ENCODE measurements around the gene KPNB1. TPM values are rescaled to one million over a fixed set of nuclear protein-coding genes. Genes with fewer than 3 reads are reported as not detected.
A peak's percentile ranks its signal among the peaks of the same experiment; 100 is the strongest.

Gene KPNB1
- total RNA-seq, 4 donors from 2014 or later = 164 to 205 (median 181) TPM

DNA sequence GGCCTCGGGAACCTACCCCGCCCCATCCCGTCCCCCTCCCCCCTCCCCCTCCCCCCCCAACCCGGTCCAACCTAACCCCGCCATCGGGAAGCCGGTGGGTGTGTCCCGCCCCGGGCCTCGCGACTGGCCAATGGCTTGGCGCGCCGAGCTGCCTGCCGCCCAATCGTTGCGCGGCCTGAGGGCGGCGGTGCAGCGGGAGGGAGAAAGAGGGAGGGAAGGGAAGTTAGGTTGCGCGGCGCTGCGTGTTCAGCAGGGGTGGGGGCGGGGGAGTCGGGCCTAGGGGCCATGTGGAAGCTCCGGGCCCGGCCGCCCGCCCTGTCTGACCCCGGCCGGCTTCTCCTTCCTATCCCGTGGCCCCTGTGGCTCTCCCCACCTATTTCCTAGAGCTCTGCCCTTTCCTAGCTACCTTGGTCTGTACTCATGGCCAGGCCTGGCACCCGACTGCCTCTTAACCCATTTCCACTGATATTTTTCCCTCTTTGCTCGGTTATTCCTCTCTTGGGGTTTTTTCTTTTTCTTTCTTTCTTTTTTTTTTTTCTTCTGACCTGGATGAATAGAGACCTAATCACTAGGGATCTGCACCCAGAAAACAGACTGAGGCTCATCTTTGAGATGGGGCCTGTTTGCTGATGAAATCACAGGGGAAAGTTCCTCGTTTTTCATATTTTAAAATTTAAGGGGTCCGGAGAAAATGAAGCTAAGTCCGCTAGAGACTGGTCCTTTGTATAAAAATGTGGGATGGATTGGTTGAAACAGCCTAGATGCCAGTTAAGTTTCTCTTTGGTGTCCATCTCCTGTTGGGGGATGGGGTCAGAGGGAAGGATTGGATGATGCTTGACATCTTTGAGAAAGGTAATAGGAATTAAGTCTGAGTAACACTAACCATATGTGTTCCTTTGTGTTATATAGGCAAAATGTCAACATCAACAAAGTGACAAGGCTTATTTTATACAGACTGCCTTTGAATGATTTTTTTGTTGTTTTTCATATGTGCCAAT, 1.1 kb downstream of the KPNB1 start:
- peak; percentile 83 to 88 for DNase-seq (ENCODE audit: low spot score in 2 of 2)
- Histone ChIP-seq H3K27me3 (no peaks in the 10 kb centered on the region), H3K27ac (peak overlapping the region; percentile 84 to 99 (median 96)), H3K9me3 (no peaks in the 10 kb centered on the region), H3K4me3 (peak overlapping the region; percentile 66 to 97 (median 94)), H3K36me3 (peaks cover 0 to 42% (median 7%) of the 10 kb centered on the region in 3 donors), H3K4me1 (peaks cover 0 to 69% (median 28%) of the 10 kb centered on the region in 4 donors)
- WGBS, 2 donors = 1 to 3% methylated on average over 15 to 38 of the region's 39 CpGs
- TF ChIP-seq POLR2A (IDR thresholded peaks at IDR 0.05) = no peak
- peak in 1 of 2 donors; percentile 50 for TF ChIP-seq EP300 (IDR thresholded peaks at IDR 0.05)
- TF ChIP-seq, protein P1, sequence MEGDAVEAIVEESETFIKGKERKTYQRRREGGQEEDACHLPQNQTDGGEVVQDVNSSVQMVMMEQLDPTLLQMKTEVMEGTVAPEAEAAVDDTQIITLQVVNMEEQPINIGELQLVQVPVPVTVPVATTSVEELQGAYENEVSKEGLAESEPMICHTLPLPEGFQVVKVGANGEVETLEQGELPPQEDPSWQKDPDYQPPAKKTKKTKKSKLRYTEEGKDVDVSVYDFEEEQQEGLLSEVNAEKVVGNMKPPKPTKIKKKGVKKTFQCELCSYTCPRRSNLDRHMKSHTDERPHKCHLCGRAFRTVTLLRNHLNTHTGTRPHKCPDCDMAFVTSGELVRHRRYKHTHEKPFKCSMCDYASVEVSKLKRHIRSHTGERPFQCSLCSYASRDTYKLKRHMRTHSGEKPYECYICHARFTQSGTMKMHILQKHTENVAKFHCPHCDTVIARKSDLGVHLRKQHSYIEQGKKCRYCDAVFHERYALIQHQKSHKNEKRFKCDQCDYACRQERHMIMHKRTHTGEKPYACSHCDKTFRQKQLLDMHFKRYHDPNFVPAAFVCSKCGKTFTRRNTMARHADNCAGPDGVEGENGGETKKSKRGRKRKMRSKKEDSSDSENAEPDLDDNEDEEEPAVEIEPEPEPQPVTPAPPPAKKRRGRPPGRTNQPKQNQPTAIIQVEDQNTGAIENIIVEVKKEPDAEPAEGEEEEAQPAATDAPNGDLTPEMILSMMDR (IDR thresholded peaks at IDR 0.05) = peak in 2 of 5 experiments; percentile 10 to 34

DNA sequence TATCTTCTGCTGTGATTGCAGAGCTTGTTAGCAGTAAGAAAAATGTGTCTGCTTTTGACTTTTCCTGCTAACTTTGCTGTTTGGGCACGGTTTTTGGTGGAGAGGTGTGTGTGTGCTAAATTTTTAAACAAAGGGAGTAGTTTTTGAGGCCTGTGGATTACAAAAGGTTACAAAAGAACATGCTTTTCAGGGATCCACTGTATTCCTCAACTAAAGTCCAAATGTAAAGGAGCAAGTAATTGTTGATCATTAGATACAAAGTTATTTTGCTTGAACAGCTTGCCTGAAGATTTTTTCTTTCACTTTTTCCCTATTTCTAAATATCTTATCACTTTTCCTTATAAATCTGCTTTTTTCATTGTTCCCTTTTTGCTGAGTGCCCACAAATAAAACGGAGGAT, 2.0 kb downstream of the KPNB1 start:
- Histone ChIP-seq H3K4me1 (peaks cover 0 to 71% (median 28%) of the 10 kb centered on the region in 4 donors), H3K27me3 (no peaks in the 10 kb centered on the region), H3K9me3 (no peaks in the 10 kb centered on the region), H3K4me3 (no peak overlapping the region), H3K27ac (no peak overlapping the region), H3K36me3 (peaks cover 0 to 51% (median 13%) of the 10 kb centered on the region in 3 donors)
- TF ChIP-seq POLR2A (IDR thresholded peaks at IDR 0.05) (no peak), EP300 (IDR thresholded peaks at IDR 0.05) (no peak)
- TF ChIP-seq, protein P1 (IDR thresholded peaks at IDR 0.05) = no peak
- WGBS, 2 donors = 47 to 51% methylated on average over 2 of the region's 2 CpGs
- no peak for DNase-seq (ENCODE audit: low spot score in 2 of 2)

DNA sequence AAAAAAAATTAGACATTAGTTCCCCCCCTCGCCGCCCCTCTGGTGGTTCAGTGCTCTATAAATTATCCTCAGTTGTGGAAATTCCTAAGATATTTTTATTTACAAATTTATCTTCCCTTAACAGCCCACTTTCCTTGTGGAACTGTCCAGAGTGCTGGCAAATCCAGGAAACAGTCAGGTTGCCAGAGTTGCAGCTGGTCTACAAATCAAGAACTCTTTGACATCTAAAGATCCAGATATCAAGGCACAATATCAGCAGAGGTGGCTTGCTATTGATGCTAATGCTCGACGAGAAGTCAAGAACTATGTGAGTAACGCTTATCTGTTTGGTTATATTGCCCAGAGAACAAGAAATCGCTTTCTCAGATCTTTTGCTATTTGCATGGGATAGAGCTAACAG, 2.9 kb downstream of the KPNB1 start:
- H3K36me3 ChIP-seq = peaks cover 0 to 59% (median 16%) of the 10 kb centered on the region in 3 donors
- no peak overlapping the region for H3K27ac ChIP-seq
- peaks cover 0 to 69% (median 28%) of the 10 kb centered on the region in 4 donors for H3K4me1 ChIP-seq
- WGBS, 2 donors = 86 to 89% methylated on average over 6 of the region's 6 CpGs
- H3K9me3 ChIP-seq = no peaks in the 10 kb centered on the region
- H3K27me3 ChIP-seq = no peaks in the 10 kb centered on the region
- no peak for TF ChIP-seq EP300 (IDR thresholded peaks at IDR 0.05)
- no peak for TF ChIP-seq POLR2A (IDR thresholded peaks at IDR 0.05)
- TF ChIP-seq, protein P1 (IDR thresholded peaks at IDR 0.05) = no peak
- no peak overlapping the region for H3K4me3 ChIP-seq
- DNase-seq (ENCODE audit: low spot score in 2 of 2) = no peak

DNA sequence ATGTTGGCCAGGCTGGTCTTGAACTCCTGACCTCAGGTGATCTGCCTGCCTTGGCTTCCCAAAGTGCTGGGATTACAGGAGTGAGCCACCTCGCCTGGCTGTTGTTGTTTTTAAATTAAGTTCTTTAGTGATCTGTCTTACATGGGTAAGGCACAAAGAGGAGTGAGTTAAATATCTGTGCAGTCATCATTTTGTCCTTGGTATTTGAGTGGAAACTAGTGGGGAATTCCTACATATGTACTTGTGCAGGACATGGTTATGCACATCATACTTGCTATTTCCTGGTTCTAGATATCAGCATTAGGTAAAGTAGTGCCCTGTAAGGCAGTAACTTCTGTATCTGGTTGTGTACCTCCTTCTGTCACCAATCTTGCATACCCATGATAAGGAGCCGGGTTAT, 3.7 kb downstream of the KPNB1 start:
- TF ChIP-seq POLR2A (IDR thresholded peaks at IDR 0.05) = no peak
- TF ChIP-seq EP300 (IDR thresholded peaks at IDR 0.05) = no peak
- TF ChIP-seq, protein P1 (IDR thresholded peaks at IDR 0.05) = no peak

DNA sequence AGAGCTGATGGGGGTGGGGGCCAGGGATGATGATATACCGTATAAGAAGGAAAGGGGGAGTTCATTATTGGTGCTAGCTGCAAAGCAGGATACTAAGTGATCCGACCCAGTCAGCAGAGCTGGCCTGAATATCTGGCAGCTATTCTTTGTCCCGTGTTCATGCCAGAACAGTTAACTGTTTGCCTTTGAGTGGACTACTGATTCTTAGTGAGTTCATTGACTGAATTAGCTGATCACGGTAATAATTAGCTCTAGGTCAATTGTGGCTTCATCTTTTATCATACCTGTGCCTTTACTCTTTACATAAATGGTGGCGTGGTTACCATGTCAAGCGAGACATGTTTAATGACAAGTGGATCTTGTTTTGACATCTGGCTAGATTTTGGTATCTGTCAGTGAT, 5.3 kb downstream of the KPNB1 start:
- 48 to 53% methylated on average over 6 of the region's 6 CpGs for WGBS, 2 donors
- TF ChIP-seq POLR2A (IDR thresholded peaks at IDR 0.05) (no peak), EP300 (IDR thresholded peaks at IDR 0.05) (no peak)
- TF ChIP-seq, protein P1 (IDR thresholded peaks at IDR 0.05) = no peak
- Histone ChIP-seq H3K27ac (no peak overlapping the region), H3K4me1 (peaks cover 0 to 63% (median 21%) of the 10 kb centered on the region in 4 donors), H3K4me3 (no peak overlapping the region), H3K36me3 (peaks cover 4 to 84% (median 32%) of the 10 kb centered on the region in 3 donors), H3K9me3 (no peaks in the 10 kb centered on the region), H3K27me3 (no peaks in the 10 kb centered on the region)
- no peak for DNase-seq (ENCODE audit: low spot score in 2 of 2)

More for the DNA sequence above, 3.7 kb downstream of the KPNB1 start:
- peaks cover 4 to 68% (median 25%) of the 10 kb centered on the region in 3 donors for H3K36me3 ChIP-seq
- WGBS, 2 donors = 85 to 93% methylated on average over 2 of the region's 2 CpGs
- no peak for DNase-seq (ENCODE audit: low spot score in 2 of 2)
- no peak overlapping the region for H3K27ac ChIP-seq
- H3K9me3 ChIP-seq = no peaks in the 10 kb centered on the region
- no peaks in the 10 kb centered on the region for H3K27me3 ChIP-seq
- no peak overlapping the region for H3K4me3 ChIP-seq
- H3K4me1 ChIP-seq = peaks cover 0 to 60% (median 24%) of the 10 kb centered on the region in 4 donors

Data from tibial nerve (tissue), 4 donors.